Pancreas (tissue), 10 donors: ENCODE results near the gene SLC25A27. TPM values are rescaled to one million over a fixed set of nuclear protein-coding genes. Genes with fewer than 3 reads are reported as not detected.
"Not testable (repeated sequence)": the region's sequence is repeated elsewhere in the genome, so short reads cannot be mapped to it uniquely, and the experiment has no call there.

Source experiments
- ATAC-seq, 4 donors: fragments of 200-7000 bp; cut with Tn5 transposase; one replicate each; pipeline versions ENCODE4 v1.8.0 to v1.9.1; 2020; ENCODE audit warnings: mild to moderate bottlenecking in 4 of 4, moderate library complexity in 4 of 4
- DNase-seq, 6 donors: peaks; one replicate each; pipeline ENCODE4 v3.0.0-alpha.2; 2020
- FAIRE-seq: peaks from 2 replicates; lab custom pipeline; 2012; peaks lifted over from hg19 to GRCh38; lab: Jason Lieb, UNC
- H3K27ac ChIP-seq, 4 donors: fragments of 200-600 bp; sonication (generic); 1 replicate in 3 of 4; 2 replicates in 1 of 4; pipeline versions ENCODE4 v1.5.0 to v1.8.0; 2020
- H3K27me3 ChIP-seq, 4 donors: fragments of 200-600 bp; one replicate each; pipeline ENCODE4 v1.8.0; 2021
- H3K36me3 ChIP-seq, 3 donors: fragments of 200-600 bp; sonication (generic) in 1 of 3; one replicate each; pipeline versions ENCODE4 v1.5.0 to v1.8.0; 2020 to 2021
- H3K4me1 ChIP-seq, 3 donors: fragments of 200-600 bp; one replicate each; pipeline ENCODE4 v1.8.0; 2021
- H3K4me3 ChIP-seq, 4 donors: fragments of 200-600 bp; sonication (generic) in 2 of 4; one replicate each; pipeline versions ENCODE4 v1.5.0 to v1.8.0; 2020 to 2021
- H3K9me3 ChIP-seq, 4 donors: fragments of 200-600 bp; one replicate each; pipeline ENCODE4 v1.8.0; 2021
- WGBS, 2 donors: extraction: QIAGEN DNeasy Blood & Tissue Kit; methylation state at CpG; one replicate each; pipeline ENCODE4 v1.1.7; 2013; 5-methylcytosine and 5-hydroxymethylcytosine counted together
- intact Hi-C, 3 donors: fragments of 100-400 bp; cut with DNase I; formaldehyde crosslinking; loops; one replicate each; pipeline versions ENCODE4 v1.11.1 to v1.14.2; 2022
- polyA plus RNA-seq, 2 donors: library from polyadenylated mRNA; stranded (reverse); fragments of 200-250 nt; gene quantifications; one replicate each; pipeline ENCODE4 v1.2.3, GENCODE V29; 2013
- total RNA-seq, 6 donors: library from RNA; stranded (reverse); fragmentation: NEBNext Ultra II Directional in 4 of 6; extraction: Animal tissue kit (Norgen Biotek cat#: 25700) in 4 of 6; gene quantifications; one replicate each; pipeline versions ENCODE4 v1.2.1 to v1.2.4, GENCODE V29; 2021 to 2023
- TF ChIP-seq, protein P1 (sequence below), 4 donors: fragments of 200-600 bp; sonication (generic) in 3 of 4; IDR thresholded peaks; one replicate each; pipeline versions ENCODE4 v1.5.0 to v1.8.0; 2021; ENCODE audit warnings: antibody characterized with exemption in 4 of 4
- donor health status: healthy with polysubstance abuse.
- donor health status: DM: no; HTN: no; CAD: no; lungs with moderate emphysema.
- donor health status: DM: no; HTN: no; CAD: no.
- donor health status: control.
- donor health status: control.
- donor health status: Bipolar disorder and iron deficiency.
- donor health status: DM: yes; HTN: yes; CAD: no.
- donor health status: DM: no; HTN: no; CAD: no.
- donor health status: DM: no; HTN: no; CAD: no.
- donor health status: DM: yes; HTN: yes; CAD: no.

Gene SLC25A27
- total and polyA plus RNA-seq, 8 donors: 3.3 to 63.2 (median 10.9) TPM

DNA sequence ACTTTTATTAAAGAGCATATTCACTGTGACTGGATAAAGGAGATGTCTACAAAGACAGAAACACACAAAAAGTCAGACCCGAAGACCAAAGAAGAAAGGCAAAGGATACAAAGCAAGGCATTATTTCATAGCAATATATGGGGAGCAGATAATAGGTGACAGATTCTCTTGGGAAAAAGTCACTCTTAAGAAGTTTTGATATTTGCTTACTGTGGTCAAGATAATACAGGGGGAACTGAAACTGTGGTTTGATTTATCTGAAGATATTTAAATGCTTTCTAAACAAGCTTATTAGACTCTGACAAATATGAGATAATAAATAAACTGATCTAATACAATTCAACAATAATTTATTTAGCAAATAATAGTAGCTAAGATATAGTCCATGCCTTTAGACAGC, 14.8 kb upstream of the SLC25A27 start:
- ATAC-seq: no peak
- Histone ChIP-seq H3K27ac (no peak overlapping the region), H3K4me3 (no peak overlapping the region), H3K4me1 (no peaks in the 10 kb centered on the region), H3K36me3 (no peaks in the 10 kb centered on the region), H3K9me3 (no peaks in the 10 kb centered on the region), H3K27me3 (no peaks in the 10 kb centered on the region)
- FAIRE-seq: no peak
- no peak for DNase-seq
- TF ChIP-seq, protein P1, sequence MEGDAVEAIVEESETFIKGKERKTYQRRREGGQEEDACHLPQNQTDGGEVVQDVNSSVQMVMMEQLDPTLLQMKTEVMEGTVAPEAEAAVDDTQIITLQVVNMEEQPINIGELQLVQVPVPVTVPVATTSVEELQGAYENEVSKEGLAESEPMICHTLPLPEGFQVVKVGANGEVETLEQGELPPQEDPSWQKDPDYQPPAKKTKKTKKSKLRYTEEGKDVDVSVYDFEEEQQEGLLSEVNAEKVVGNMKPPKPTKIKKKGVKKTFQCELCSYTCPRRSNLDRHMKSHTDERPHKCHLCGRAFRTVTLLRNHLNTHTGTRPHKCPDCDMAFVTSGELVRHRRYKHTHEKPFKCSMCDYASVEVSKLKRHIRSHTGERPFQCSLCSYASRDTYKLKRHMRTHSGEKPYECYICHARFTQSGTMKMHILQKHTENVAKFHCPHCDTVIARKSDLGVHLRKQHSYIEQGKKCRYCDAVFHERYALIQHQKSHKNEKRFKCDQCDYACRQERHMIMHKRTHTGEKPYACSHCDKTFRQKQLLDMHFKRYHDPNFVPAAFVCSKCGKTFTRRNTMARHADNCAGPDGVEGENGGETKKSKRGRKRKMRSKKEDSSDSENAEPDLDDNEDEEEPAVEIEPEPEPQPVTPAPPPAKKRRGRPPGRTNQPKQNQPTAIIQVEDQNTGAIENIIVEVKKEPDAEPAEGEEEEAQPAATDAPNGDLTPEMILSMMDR (IDR thresholded peaks at IDR 0.05): no peak
- WGBS, 2 donors: 97 to 100% methylated on average over 1 of the region's 1 CpG
- intact Hi-C loops: no loop called here

DNA sequence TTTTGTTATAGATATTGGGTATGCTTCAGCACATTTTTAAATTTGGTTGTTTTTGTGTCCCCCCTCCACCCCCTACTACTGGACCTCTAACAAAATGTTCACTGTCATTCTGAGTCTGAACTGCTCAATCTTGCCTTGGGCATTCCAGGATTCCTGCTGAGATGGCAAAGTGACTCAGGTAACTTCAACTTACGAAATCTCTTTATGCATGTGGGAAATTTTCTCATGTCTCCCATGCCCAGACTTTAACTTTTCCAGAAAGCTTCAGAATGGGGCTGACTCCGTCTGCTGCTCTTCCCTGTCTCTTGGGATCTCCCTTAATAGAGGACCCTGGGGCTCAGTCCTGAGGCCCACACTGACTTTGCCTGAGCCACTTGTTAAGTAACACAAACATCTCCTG, 14.1 kb upstream of the SLC25A27 start:
- Histone ChIP-seq H3K4me1 (no peaks in the 10 kb centered on the region), H3K9me3 (no peaks in the 10 kb centered on the region), H3K36me3 (no peaks in the 10 kb centered on the region), H3K27me3 (no peaks in the 10 kb centered on the region), H3K4me3 (no peak overlapping the region), H3K27ac (no peak overlapping the region)
- 90 to 96% methylated on average over 2 of the region's 2 CpGs for WGBS, 2 donors
- no peak for FAIRE-seq
- intact Hi-C loops: no loop called here
- no peak for DNase-seq
- ATAC-seq: no peak
- TF ChIP-seq, protein P1 (IDR thresholded peaks at IDR 0.05): no peak

DNA sequence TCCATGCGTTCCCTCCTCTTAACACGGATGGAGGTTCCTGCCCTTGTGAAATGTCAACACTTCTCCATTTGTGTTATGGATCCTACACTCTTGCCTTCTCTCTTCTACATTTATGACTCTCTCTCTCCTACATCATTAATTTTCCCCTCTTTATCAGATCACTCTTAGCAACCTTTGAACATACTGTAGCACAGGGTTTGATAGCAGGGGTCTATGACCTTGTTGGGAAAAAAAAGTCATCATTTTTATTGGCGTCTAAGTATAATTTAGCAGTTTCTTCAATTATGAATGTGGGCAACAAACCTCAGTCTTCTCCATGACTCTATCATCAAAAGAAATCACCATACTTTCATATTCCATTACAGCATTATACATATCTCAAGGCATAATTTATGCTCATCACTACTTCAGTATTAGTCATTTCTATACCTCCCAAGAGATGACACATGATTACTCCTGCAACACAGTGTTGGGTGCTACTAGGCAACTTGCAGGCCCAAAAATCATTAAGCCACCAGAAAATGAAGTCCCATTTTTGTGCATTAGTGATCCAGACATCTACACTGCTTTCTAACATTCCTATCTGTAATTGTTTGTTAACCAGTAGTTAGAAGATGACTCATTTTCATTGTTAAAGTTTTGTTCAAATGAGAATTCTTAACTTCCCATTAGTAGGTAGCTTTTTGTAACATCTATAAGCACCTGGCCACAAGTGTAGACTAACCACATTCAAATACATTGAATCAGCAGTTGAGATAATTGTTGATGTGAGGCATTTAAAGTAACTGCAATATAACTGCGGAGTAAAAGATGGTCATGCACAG, 9.6 kb upstream of the SLC25A27 start:
- DNase-seq: no peak
- 87 to 92% methylated on average over 4 of the region's 4 CpGs for WGBS, 2 donors
- Histone ChIP-seq H3K36me3 (no peaks in the 10 kb centered on the region), H3K27me3 (no peaks in the 10 kb centered on the region), H3K4me3 (no peak overlapping the region), H3K4me1 (no peaks in the 10 kb centered on the region), H3K27ac (no peak overlapping the region), H3K9me3 (no peaks in the 10 kb centered on the region)
- ATAC-seq: no peak
- intact Hi-C loops: no loop called here
- FAIRE-seq: no peak
- TF ChIP-seq, protein P1 (IDR thresholded peaks at IDR 0.05): no peak

DNA sequence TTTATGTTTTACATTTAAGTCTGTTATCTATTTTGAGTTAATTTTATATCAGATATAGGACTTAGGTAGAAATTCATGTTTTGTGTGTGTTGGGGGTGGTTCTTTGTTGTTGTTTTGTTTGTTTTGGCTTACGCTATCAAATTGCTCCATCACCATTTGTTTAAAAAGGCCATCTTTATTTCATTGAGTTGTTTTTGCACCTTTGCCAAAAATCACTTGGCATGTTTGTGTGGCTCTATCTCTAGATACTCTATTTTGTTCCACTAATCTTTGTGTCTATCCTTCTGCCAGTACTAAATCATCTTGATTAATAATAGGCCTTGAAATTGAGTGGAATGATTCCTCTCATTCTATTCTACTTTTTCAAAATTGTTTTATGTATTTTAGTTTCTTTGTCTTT, 7.5 kb upstream of the SLC25A27 start:
- Histone ChIP-seq H3K36me3 (no peaks in the 10 kb centered on the region), H3K9me3 (no peaks in the 10 kb centered on the region), H3K27ac (no peak overlapping the region), H3K4me3 (no peak overlapping the region), H3K4me1 (no peaks in the 10 kb centered on the region), H3K27me3 (no peaks in the 10 kb centered on the region)
- no peak for ATAC-seq
- intact Hi-C loops: no loop called here
- no peak for DNase-seq
- no peak for FAIRE-seq
- TF ChIP-seq, protein P1 (IDR thresholded peaks at IDR 0.05): no peak
- WGBS, 2 donors: 92 to 94% methylated on average over 1 of the region's 1 CpG

DNA sequence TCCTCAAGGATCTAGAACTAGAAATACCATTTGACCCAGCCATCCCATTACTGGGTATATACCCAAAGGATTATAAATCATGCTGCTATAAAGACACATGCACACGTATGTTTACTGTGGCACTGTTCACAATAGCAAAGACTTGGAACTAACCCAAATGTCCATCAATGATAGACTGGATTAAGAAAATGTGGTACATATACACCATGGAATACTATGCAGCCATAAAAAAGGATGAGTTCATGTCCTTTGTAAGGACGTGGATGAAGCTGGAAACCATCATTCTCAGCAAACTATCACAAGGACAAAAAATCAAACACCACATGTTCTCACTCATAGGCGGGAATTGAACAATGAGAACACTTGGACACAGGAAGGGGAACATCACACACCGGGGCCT, 4.7 kb upstream of the SLC25A27 start:
- H3K27ac ChIP-seq, intact Hi-C loops, H3K27me3 ChIP-seq, H3K36me3 ChIP-seq, DNase-seq, ATAC-seq, H3K4me3 ChIP-seq, H3K9me3 ChIP-seq, FAIRE-seq: not testable (repeated sequence)
- H3K4me1 ChIP-seq: peaks cover 0 to 10% (median 0%) of the 10 kb centered on the region in 3 donors
- WGBS, 2 donors: 92 to 95% methylated on average over 3 of the region's 4 CpGs
